ENCODE results near the gene NOM1.

The NOM1 gene

DNA sequence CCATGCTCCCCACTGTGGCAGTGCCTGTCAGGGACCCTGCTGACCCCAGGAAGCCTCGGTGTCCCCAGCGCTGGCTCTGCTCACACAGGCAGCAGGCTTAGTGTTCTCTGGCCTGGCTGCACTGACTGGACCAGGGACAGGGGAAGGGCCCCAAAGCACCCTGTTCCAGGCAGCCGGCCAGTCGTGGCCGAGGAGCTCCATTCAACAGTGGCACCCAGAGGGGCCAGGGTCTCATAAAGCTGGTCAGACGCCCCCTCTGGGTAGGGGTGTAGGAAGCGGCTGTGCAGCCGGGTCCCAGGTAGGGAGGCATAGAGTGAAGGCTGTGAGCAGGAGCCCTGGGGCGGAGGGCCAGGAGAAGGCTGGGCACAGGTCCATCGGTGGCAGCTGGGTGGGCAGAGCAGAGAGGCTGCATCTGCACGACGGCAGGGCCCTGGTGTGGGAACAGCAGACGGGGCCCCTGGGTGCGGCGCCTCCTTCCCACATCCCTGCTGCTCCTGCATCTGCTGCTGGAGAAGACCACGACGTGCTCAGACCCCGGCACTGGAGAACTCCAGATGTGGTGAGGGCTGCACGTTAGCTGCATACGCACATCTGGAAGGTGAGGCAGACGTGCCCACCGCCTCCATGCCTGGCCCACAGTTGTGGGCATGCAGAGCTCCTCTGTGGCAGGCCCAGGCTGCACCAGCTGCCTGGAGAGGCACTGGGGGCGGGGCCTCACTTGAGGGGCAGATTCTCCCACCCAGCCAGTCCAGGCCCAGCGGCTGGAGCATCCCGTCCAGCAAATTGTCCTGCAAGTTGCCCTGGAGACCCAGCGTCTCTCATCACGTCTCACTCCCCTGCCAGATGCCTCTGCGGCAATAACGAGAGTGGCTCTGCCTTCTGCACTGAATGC lies 35.8 kb downstream of the NOM1 start:
- DNase-seq (ENCODE audit: low read depth in 2 of 2): no peak

DNA sequence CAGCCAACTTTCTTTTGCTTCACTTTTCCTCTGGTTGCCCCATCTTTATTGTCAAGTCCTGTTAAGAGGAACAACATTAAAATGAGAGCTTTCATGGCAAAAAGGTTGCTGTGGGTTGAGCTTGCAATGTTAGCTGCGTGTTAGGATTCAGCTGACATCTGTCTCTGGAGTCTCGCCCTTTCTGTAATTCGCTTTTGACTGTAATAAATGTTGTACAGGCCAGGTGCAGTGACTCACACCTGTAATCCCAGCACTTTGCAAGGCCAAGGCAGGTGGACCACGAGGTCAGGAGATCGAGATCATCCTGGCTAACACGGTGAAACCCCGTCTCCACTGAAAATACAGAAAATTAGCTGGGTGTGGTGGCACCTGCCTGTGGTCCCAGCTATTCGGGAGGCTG lies 36.9 kb downstream of the NOM1 start:
- DNase-seq (ENCODE audit: low read depth in 2 of 2): no peak

DNA sequence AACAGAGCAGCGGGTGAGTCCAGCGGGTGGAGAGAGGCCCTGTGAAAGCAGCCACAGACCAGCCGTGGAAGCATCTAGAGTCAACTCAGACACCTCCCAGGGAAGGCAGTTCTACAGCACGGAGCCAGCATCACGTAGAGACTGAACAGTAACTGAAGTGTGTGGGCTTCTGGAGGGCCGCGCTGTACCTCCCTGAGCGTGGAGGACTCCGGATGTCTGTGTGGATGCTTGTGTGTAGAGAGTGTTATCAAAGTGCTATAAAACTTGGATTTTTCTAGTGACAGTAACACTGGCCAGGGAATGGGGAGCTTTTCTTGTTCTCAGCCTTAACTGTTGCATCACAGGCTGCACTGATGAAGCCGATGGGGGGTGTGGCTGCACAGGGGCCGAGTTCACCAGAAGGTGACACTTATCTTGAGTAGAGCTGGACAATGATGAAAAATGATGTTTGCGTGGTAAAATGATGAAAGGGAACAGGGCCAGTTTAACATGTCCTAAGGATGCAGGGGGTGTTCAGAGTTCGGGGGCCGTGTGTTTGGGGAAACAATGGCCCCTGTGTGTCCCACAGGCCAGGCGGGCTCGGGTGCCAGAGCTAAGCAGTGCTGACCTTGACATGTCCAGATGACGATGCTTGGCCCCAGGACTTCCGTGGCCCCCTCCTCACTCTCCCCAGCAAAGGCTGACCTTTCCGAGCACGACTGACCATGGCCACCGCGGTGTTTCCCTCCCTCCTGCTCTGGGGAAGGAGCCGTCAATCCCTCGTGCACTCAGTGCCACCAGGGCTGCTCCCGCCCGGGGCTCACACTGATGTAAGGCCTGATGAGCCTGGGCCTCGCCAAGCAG lies 39.1 kb downstream of the NOM1 start:
- no peak for DNase-seq (ENCODE audit: low read depth in 2 of 2)

DNA sequence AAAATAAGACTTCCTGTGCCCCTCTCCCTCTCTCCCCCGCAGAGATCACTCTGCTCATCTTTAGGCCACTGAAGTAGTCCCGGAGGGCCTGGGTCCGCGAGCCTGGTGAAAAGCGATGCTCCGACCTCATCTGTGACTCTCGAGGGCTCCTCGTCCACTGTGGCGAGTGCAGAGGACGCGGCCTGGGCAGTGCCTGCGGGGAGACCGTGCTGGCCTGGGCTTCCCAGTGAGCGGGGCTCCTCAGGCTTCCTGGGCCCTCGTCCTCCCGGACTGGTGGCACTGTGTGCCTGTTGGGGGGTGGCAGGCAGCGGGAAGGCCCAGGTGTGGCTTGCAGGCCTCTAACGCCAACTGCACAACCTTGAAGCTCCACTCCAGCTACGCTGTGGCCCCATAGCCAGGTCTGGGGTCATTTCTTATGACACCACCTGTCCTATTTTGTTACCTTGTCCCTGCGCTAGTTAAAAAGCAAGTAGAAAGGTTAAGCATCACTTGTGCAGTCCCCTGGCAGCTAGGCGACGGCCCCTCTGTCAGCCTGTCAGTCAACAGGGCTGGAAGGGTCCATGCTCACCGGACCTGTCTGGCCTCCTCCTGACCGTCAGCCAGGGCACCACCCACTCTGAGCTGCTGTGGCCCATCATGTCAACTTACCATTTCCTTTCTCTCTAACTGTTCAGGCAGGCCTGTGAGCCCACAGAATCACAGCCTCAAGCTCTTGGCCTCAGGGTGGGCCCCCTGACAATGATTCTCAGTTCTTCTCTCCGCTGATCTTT lies 40.4 kb downstream of the NOM1 start:
- no peak for DNase-seq (ENCODE audit: low read depth in 2 of 2)

DNA sequence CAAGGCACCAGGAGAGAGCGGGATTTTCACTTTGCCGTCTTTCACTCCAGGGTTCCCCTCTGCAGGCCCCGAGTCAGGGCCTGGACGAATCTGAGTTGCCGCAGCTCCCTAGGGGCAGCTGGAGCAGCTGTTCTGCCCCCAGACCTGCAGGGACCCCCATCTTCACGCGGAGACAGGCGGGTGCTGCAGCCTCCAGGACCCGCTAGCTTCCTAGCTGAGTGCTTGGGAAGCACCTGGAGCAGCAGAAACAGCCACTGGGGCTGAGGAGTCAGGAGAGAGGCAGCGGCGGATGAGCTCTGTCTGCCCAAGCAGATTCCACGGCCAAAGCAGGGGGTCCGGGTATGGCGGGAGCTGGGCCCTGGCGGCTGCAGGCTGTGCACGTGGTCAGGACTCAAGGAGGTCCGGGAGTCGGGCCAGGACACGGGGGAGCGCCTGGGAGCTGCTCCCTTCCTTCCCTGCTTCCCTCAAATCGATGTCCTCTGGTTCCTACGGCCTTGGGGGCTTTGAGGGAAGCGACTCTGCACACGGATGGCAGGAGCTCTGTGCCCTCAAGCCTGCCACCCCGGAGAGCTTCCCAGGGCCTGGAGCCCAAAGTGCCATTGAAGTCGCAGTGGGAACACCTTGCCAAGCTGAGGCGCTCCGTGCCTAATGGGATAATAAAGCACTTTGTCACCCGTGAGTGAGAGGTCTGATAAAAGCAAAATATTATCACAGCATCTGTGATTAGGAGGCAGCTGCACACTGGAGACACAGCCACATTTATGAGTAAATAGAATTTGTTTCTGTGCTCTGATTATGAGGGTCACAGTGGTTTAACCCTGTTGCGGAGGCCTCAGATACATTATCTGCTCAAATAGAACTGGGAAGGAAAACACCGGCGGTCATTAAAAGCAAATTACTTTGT lies 43.8 kb downstream of the NOM1 start:
- DNase-seq (ENCODE audit: low read depth in 2 of 2): no peak

DNA sequence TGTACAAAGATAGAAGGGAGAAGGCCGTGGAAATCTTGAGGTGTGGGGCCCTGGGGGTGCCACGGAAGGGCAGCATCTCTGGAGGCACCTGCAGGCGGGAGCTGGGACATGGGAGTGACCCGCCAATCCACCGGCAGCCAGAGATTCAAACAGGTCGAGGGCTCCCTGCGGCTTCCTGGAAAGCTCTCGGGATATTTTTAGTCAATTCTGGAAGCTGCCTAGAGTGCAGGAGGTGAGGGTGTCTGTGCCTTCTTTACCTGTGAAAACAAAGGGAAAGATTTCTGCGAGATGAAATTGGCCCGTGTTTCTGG lies 44.4 kb downstream of the NOM1 start:
- DNase-seq (ENCODE audit: low read depth in 2 of 2): no peak

DNA sequence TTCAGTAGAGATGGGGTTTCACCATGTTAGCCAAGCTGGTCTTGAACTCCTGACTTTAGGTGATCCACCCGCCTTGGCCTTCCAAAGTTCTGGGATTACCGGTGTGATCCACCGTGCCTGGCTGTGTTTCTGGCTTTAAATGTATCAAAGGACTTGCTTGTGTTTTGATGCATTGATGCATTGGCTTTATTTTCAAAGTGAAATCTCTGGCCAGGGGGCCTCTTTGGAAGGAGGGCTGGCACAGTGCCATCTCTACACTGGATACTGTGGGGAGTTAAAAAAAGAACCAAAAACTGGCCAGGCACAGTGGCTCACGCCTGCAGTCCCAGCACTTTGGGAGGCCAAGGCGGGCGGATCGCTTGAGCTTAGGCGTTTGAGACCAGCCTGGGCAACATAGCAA lies 44.9 kb downstream of the NOM1 start:
- no peak for DNase-seq (ENCODE audit: low read depth in 2 of 2)

DNA sequence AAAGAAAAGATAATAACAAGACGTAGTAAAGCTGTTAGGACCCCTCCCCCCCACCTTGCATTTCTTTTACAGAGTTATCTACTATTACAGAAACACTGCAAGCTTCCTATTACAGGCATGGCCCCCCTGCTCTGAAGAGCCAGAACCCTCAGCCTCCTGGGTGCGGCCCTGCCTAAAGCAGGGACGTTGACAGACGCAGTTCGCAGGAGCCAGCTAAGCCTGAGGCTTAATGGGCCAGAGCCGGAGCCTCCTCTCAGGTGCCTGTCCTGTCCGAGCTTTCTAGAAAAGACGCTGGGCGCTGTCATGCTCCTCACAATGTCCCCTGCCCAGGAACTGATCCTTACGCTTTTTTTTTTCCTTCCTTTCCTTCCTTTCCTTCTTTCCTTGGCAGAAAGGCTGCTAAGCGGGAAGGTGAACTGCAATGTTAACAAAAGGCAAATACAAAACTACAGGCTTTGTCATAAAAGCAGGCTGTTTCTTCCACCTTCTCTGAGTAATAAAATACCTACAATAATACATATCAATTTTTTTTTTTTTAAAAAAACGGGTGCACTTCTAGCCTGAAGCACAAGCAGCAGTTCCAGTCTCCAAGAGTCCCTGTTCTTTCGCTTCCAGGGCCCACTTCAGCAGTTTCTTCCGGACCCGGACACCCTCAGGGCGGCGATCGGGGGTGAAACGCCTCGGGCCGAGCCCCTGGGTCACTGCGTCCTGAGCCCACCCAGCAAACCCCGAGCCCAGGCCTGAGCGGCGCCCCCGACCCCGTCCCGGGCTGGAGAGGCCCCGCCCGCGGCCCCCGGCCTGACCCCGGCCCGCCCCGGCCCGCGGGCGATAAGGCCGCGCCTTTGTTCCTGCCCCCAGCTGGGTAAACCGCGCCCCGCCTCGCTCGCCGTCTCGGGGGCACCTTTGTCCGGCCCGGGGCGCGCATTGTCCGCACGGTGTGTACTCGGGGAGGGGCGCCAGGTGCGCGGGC lies 49.8 kb downstream of the NOM1 start:
- DNase-seq (ENCODE audit: low read depth in 2 of 2): no peak

DNA sequence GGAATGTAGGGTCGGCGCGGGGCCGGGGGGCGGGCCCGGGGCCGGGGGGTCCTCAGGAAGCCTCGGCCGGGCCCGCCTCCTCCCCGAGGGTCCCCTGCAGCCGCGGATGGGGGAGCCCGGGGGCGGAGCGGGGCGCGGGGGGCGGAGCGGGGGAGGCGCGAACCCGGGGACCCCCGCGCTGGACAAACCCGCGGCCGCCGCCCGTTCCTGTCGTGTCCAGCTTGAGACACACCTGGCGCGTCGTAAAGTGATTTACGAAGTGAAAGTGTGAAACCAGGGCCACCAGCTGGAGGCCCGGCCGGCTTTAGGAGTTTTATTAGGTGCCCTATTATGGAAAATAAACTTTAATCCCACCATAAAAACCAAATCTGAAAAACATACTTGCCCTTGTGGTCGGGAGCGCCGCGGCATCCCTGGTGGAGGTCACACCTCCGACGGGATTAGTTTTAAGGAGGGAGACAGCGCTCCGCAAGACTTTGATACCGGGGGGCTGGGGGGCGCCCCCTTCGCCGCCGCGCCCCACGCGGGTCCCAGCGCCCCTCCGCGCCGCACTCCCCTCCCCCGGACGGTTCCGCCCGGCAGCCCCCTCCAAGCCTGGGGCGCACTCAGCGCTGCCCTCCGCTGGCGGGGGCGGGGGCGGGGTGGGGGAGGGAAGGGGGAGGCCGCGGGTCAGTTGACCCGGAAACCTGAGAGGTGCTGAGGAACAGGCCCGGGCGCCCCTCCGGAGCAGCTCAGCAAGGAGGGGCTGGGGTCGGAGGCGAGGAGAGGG lies 50.6 kb downstream of the NOM1 start:
- no peak for DNase-seq (ENCODE audit: low read depth in 2 of 2)

DNA sequence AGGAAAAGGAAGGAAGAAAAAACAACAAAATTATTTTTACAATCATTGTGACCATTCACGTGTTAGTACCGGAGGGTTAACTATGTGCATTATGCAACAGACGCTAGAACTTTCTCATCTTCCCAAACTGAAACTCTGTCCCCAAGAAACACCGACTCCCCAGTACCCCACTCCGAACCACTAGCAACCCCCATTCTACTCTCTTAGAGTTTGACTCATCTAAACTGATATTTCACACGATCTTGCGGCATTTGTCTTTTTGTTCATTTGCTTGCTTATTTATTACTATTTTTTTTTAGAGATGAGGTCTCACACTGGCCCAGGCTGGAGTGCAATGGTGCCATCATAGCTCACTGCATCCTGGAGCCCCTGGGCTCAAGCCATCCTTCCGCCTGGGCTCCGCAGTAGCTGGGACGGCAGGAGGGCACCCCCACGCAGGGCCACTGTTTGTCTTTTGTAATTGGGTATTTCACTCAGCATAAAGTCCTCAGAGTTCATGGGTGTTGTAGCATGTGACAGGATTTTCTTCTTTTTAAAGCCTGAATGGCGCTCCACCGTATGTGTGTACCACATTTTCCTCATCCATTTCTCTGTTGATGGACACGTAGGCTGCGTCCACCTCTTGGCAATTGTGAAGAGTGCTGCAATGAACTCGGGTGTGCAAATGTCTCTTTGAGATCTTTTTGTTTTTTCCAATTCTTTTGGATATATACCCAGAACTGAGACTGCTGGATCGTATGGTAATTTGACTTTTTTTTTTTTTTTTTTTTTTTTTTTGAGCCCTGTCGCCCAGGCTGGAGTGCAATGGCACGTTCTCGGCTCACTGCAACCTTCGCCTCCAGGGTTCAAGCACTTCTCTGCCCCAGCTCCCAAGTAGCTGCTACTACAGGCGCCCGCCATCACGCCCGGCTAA lies 51.5 kb downstream of the NOM1 start:
- DNase-seq (ENCODE audit: low read depth in 2 of 2): no peak

DNA sequence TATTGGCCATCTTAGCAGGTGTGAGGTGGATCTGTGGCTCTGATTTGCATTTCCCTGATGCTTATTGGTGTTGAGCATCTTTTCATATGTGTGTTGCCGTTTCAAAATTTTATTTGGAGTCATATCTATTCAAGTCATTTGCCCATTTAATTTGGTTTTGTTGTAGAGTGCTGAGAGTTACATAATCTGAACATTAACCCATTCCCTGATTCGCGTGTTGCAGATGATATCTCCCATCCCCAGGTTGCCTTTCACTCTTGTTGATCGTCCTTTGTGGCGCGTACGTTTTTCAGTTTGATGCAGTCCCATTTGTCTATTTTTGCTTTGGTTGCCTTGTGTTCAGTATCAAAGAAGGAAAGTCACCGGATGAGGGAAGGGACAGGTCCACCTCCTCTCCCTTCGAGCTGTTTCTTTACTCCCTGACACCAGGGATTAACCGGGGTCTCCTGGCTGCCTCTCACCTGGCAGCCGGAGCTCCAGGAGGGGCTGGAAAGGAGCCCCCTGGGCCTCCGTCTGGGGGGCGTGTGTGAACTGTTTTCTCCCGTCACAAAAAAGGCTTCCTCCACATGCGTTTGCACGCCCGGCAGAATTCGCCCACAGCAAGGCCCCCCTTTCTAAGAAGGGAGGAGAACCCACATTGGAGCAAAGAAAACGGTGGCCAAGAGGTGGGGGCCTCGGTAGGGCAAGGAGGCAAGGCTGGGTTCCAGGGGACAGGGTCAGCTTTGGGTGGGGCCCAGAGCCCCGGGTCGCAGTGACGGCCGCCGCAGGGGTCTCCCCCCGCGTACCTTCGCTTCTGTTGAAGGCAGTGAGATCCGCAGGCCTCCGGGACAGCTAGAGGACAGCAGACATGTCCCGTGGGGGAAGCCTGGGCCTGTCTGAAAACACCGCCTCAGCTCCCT lies 52.7 kb downstream of the NOM1 start:
- DNase-seq (ENCODE audit: low read depth in 2 of 2): no peak

DNA sequence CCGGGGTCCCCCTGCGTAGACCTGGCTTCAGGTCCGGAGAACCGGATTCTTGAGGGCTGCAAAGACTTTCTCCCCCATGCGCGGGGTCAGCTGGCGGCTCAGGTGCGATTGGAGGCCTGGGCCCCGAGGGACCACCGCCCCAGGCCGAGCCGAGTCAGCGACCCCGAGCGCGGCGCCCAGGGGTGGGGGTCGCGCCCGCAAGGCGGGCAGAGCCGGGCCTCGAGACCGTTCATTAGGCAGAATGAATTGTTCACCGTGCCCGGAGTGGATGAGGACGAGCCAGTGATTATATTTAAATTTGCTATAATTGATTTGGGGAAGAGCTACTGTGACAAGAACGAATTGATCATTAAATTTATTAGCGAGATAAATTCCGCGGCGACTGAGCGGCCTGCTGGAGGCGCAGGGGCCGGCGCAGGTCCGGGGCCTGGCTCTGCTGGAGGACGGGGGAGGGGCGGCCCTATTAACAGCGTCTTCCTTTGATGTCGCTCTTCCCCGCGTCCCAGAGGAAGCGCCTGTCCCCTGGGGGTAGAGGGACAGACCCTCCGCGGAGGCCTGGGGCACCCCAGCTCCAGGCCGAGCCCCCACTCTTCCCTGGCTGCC lies 53.4 kb downstream of the NOM1 start:
- no peak for DNase-seq (ENCODE audit: low read depth in 2 of 2)

DNA sequence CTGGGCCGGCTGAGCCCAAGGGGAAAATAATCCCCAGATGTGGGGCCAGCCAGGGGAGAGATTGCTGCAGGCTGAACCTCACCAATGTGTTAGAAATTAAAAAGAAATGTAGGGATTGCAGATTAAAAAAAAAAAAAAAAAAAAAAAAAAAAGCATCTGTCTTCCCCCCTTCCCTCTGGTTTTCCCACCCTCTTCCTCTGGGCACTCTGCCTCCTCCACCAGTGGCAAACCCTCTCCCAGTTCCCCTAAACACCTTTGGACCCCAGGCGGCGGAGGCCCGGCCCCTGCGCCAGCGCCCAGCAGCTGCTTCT lies 53.9 kb downstream of the NOM1 start:
- DNase-seq (ENCODE audit: low read depth in 2 of 2): no peak

DNA sequence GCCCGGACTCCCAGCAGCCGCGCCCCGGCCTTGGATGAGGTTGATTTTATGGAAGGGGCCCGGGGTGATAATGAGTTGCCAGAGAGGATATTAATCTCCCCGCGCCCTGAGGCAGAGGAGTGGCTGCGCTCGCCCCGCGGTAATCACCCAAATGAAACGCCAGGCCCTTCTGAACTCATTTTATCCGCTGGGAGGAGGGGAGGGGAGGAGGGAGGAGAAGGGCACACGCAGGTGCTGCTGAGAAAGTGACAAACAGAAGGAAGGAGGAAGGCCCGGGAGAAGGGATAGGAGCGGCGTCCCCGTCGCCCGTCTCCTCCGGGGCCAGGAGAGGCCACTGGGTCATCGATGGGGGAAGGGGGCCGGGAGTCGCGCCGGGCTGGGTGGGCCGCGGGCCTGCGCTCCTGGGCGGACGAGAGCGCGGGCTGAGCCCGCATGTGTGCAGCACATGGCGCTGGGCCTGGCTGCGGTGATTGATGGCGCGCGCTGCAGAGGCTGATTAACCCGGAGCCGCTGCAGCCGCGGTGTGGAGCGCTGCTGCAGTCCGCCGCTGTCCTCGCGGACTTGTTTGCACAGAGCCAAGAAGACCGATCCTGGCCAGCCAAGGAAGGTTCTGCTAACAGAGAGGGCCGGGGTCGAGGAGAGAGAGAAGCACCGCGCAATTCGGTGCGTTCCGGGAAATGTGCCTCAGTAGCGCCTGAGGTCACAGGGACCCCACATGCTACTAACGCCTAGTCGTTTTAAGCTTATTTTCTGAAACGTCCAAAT lies 54.4 kb downstream of the NOM1 start:
- DNase-seq (ENCODE audit: low read depth in 2 of 2): no peak

DNA sequence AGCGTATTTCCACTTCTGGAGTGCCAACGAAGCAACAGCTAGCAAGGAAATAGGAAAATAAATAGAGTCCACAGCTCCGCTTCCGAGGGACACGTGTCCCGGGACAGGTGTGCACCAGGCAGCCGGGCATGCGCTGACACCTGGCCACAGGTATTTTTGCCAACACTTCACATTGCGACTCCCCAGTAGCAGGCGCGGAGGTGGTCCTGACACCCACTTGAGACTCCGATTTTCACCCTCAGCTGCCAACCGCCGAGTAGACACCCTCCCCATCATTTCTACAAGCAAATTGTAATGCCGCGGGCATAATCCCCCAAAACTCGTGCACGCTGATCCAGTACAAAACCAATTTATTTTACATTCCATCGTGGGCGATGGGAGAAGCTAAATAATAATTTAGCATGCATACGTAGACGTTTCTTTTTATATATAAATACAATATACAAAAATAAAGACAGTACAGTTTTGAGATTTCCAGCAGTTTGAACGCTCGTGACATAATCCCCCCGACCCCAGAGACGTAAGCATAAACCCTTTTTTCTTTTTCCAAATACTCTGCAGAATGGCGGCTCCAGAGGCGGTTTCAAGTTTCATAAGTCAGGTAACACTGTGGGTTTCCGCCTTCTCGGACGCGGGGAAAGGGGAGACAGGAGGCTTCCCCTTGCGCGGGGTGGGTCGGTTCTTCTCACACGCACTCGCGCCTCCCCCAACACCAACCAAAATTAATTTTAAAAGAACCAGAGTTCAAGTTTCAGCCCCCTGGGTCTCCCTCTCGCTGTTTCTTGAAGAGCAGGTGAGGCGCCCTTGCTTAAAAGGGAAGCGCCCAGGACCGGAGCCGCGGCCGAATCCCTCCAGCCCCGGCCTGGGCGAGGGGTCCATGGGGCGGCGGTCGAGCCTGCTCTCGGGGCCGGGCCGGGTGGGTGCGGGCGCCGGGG lies 55.3 kb downstream of the NOM1 start:
- DNase-seq (ENCODE audit: low read depth in 2 of 2): no peak
